CD14-positive monocyte (primary cell): ENCODE results near the gene SPNS1. TPM values are rescaled to one million over a fixed set of nuclear protein-coding genes. Genes with fewer than 3 reads are reported as not detected.
A peak's percentile ranks its signal among the peaks of the same experiment; 100 is the strongest.

Source experiments
- DNase-seq, 3 donors: peaks; one replicate each; pipeline ENCODE4 v3.0.0-alpha.2; 2011 to 2022
- H2AFZ ChIP-seq: 2 replicates; pipeline ENCODE4 v1.6.0; 2012; ENCODE audit warnings: mild to moderate bottlenecking, low read depth, low read length, inconsistent platforms; ENCODE audit not compliant: insufficient read depth, poor library complexity, severe bottlenecking
- H3K27ac ChIP-seq, 2 donors: 1 replicate in 1 of 2; 2 replicates in 1 of 2; pipeline ENCODE4 v1.5.1; 2012 to 2013; ENCODE audit warnings: low read length in 2 of 2, control low read depth in 1 of 2, inconsistent platforms in 1 of 2, low read depth in 1 of 2, mild to moderate bottlenecking in 1 of 2
- H3K27me3 ChIP-seq, 2 donors: one replicate each; pipeline versions ENCODE4 v1.6.0 to v1.6.1; 2011 to 2013; ENCODE audit warnings: low read length in 2 of 2; ENCODE audit not compliant: control insufficient read depth in 2 of 2, insufficient read depth in 2 of 2
- H3K36me3 ChIP-seq, 2 donors: replicated peaks in 1 of 2; 1 replicate in 1 of 2; 2 replicates in 1 of 2; pipeline versions ENCODE4 v1.5.1 to v1.6.1; 2012 to 2013; ENCODE audit warnings: low read length in 2 of 2, control low read depth in 1 of 2, inconsistent platforms in 1 of 2, mild to moderate bottlenecking in 1 of 2; ENCODE audit not compliant: insufficient read depth in 2 of 2, control insufficient read depth in 1 of 2
- H3K4me1 ChIP-seq, 2 donors: 1 replicate in 1 of 2; 2 replicates in 1 of 2; pipeline versions ENCODE4 v1.5.1 to v1.6.1; 2012 to 2013; ENCODE audit warnings: low read length in 2 of 2, control low read depth in 1 of 2, inconsistent platforms in 1 of 2, mild to moderate bottlenecking in 1 of 2, moderate library complexity in 1 of 2; ENCODE audit not compliant: insufficient read depth in 2 of 2, control insufficient read depth in 1 of 2
- H3K4me2 ChIP-seq: replicated peaks from 2 replicates; pipeline ENCODE3; 2012; ENCODE audit warnings: low read length, moderate library complexity, mild to moderate bottlenecking; ENCODE audit not compliant: poor library complexity, severe bottlenecking; ENCODE audit errors: extremely low read depth
- H3K4me3 ChIP-seq, 3 experiments: fragments of 200-600 bp in 1 of 3; sonication (generic) in 1 of 3; replicated peaks in 1 of 3; 1 replicate in 2 of 3; 2 replicates in 1 of 3; pipeline ENCODE4 v1.5.1; 2011 to 2013; ENCODE audit warnings: low read length in 3 of 3, mild to moderate bottlenecking in 3 of 3, control low read depth in 2 of 3, low read depth in 2 of 3, inconsistent platforms in 1 of 3, moderate library complexity in 1 of 3
- H3K79me2 ChIP-seq: 2 replicates; pipeline ENCODE4 v1.6.0; 2012; ENCODE audit warnings: mild to moderate bottlenecking, control low read depth, inconsistent platforms, low read length, moderate library complexity; ENCODE audit not compliant: insufficient read depth
- H3K9ac ChIP-seq: 2 replicates; pipeline ENCODE4 v1.6.0; 2017; ENCODE audit warnings: low read length, mild to moderate bottlenecking; ENCODE audit not compliant: insufficient read depth, poor library complexity, severe bottlenecking
- H3K9me3 ChIP-seq, 2 donors: replicated peaks in 1 of 2; 1 replicate in 1 of 2; 2 replicates in 1 of 2; pipeline versions ENCODE4 v1.5.1 to v1.6.1; 2012 to 2013; ENCODE audit warnings: low read length in 2 of 2, control low read depth in 1 of 2; ENCODE audit not compliant: control insufficient read depth in 1 of 2, insufficient read depth in 1 of 2
- H4K20me1 ChIP-seq: 2 replicates; pipeline ENCODE4 v1.6.0; 2012; ENCODE audit warnings: mild to moderate bottlenecking, low read length, control low read depth, moderate library complexity; ENCODE audit not compliant: insufficient read depth
- H3K27ac Mint-ChIP-seq, 7 donors: one replicate each; pipeline ENCODE4 v1.8.0; 2020; ENCODE audit warnings: mild to moderate bottlenecking in 7 of 7, mixed read lengths in 7 of 7, moderate library complexity in 6 of 7, inconsistent platforms in 2 of 7
- H3K27me3 Mint-ChIP-seq, 3 donors: one replicate each; pipeline ENCODE4 v1.8.0; 2021 to 2022; ENCODE audit warnings: low read depth in 3 of 3, mild to moderate bottlenecking in 3 of 3, mixed read lengths in 3 of 3, moderate library complexity in 3 of 3, inconsistent platforms in 1 of 3
- H3K36me3 Mint-ChIP-seq, 2 donors: one replicate each; pipeline ENCODE4 v1.8.0; 2020; ENCODE audit warnings: mixed read lengths in 2 of 2, inconsistent platforms in 1 of 2, mild to moderate bottlenecking in 1 of 2
- H3K4me1 Mint-ChIP-seq: one replicate; pipeline ENCODE4 v1.8.0; 2020; ENCODE audit warnings: mild to moderate bottlenecking, mixed read lengths
- H3K4me3 Mint-ChIP-seq, 2 donors: one replicate each; pipeline ENCODE4 v1.8.0; 2020; ENCODE audit warnings: mild to moderate bottlenecking in 2 of 2, mixed read lengths in 2 of 2, moderate library complexity in 1 of 2
- H3K9me3 Mint-ChIP-seq, 7 donors: one replicate each; pipeline ENCODE4 v1.8.0; 2020 to 2022; ENCODE audit warnings: mixed read lengths in 7 of 7, mild to moderate bottlenecking in 6 of 7, moderate library complexity in 6 of 7, inconsistent platforms in 2 of 7
- CTCF ChIP-seq: fragments of 200-600 bp; IDR thresholded peaks from one replicate; pipeline ENCODE4 v1.8.0; 2022; ENCODE audit warnings: antibody characterized with exemption, mild to moderate bottlenecking
- WGBS: methylation state at CpG from one replicate; pipeline ENCODE4 v1.1.5; 2013; ENCODE audit warnings: missing lambda C conversion rate; ENCODE audit not compliant: insufficient coverage; 5-methylcytosine and 5-hydroxymethylcytosine counted together
- intact Hi-C, 2 donors: fragments of 100-400 bp; cut with micrococcal nuclease; formaldehyde crosslinking; loops; one replicate each; pipeline versions ENCODE4 v1.15.0 to v1.15.1; 2023
- polyA plus RNA-seq, 3 donors: library from polyadenylated mRNA; depleted of rRNA in 1 of 3; unstranded in 2 of 3; stranded (reverse) in 1 of 3; fragments of 300-500 nt in 2 of 3; fragments of >200 nt in 1 of 3; fragmentation: Illumina TruSeq in 2 of 3; gene quantifications; 1 replicate in 2 of 3; 2 replicates in 1 of 3; pipeline ENCODE4 v1.2.3, GENCODE V29; 2012 to 2021

SPNS1 gene
- polyA plus RNA-seq, 3 donors: 93.4 to 104 (median 97.2) TPM

GRCh38 chr16:29009838-29010166, 35.2 kb downstream of the SPNS1 start:
- Histone ChIP-seq H4K20me1 (no peaks in the 10 kb centered on the region), H3K79me2 (no peaks in the 10 kb centered on the region), H3K4me1 (peaks cover 59 to 67% of the 10 kb centered on the region in 2 donors), H3K27me3 (no peaks in the 10 kb centered on the region), H3K9me3 (peaks cover 0 to 2% of the 10 kb centered on the region in 2 donors), H3K4me2 (no peak overlapping the region), H3K4me3 (no peak overlapping the region), H3K27ac (no peak overlapping the region), H3K9ac (peak overlapping the region; percentile 18), H2AFZ (peak overlapping the region; percentile 78), H3K36me3 (no peaks in the 10 kb centered on the region)
- Mint-ChIP-seq H3K27ac (no peak overlapping the region), H3K36me3 (peaks cover 3 to 7% of the 10 kb centered on the region in 2 donors), H3K4me3 (no peak overlapping the region), H3K4me1 (peaks cover 57% of the 10 kb centered on the region), H3K9me3 (peaks cover 0 to 11% (median 7%) of the 10 kb centered on the region in 7 donors), H3K27me3 (peaks cover 2 to 10% (median 5%) of the 10 kb centered on the region in 3 donors)
- DNase-seq: no peak
- TF ChIP-seq CTCF: no peak
- intact Hi-C loops: no loop called here
- WGBS: no CpG with 5 or more reads among the region's 2 CpGs

- Histone ChIP-seq H3K4me2 (no peak overlapping the region), H2AFZ (peak overlapping the region; percentile 31), H3K4me3 (no peak overlapping the region), H3K27me3 (no peaks in the 10 kb centered on the region), H3K79me2 (no peaks in the 10 kb centered on the region), H3K27ac (no peak overlapping the region), H3K9ac (no peak overlapping the region), H3K4me1 (peaks cover 72 to 80% of the 10 kb centered on the region in 2 donors), H3K9me3 (peaks cover 0 to 2% of the 10 kb centered on the region in 2 donors), H4K20me1 (no peaks in the 10 kb centered on the region), H3K36me3 (no peaks in the 10 kb centered on the region)
- peaks cover 66% of the 10 kb centered on the region for H3K4me1 Mint-ChIP-seq
- H3K4me3 Mint-ChIP-seq: no peak overlapping the region
- no peak for TF ChIP-seq CTCF
- no peak overlapping the region for H3K27ac Mint-ChIP-seq
- peaks cover 2 to 10% (median 2%) of the 10 kb centered on the region in 3 donors for H3K27me3 Mint-ChIP-seq
- 80% methylated on average over 5 of the region's 8 CpGs for WGBS
- intact Hi-C loops: no loop called here
- DNase-seq: no peak
- H3K9me3 Mint-ChIP-seq: peaks cover 0 to 11% (median 8%) of the 10 kb centered on the region in 7 donors
- peaks cover 3 to 7% of the 10 kb centered on the region in 2 donors for H3K36me3 Mint-ChIP-seq
Measured at GRCh38 chr16:29011112-29011511, 36.5 kb downstream of the SPNS1 start.
